Measurements from ENCODE around the gene NUP210.

The NUP210 gene

DNA sequence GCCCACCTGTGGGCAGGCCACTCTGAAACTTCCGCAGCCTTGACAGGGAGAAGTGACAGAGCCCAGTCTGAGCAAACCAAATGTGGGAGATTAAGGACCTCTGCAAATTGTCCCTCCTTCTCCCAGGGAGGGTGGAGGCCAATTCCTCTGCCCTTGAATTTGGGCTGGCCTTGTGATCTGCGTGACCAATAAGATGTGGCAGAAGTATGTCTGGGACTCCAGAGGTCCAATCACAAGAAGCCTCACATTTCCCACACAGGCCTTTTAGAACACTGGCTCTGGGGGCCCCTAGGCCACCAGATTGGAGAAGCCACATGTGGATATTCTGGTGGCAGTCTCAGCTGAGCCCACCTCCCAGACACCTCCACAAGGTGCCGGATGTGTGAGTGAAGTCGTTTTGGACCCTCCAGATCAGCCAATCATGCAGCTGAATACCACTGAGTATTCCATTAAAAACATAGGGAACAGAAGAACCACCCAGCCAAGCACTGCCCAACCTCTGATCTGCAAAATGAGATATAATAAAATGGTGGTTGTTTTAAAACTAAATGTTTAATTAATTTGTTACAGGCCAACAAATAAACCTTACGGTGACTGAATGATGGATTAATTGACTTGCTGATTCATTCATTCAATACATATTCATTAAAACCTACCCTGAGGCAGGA is 150.3 kb downstream of the NUP210 start:
- no peak for DNase-seq

DNA sequence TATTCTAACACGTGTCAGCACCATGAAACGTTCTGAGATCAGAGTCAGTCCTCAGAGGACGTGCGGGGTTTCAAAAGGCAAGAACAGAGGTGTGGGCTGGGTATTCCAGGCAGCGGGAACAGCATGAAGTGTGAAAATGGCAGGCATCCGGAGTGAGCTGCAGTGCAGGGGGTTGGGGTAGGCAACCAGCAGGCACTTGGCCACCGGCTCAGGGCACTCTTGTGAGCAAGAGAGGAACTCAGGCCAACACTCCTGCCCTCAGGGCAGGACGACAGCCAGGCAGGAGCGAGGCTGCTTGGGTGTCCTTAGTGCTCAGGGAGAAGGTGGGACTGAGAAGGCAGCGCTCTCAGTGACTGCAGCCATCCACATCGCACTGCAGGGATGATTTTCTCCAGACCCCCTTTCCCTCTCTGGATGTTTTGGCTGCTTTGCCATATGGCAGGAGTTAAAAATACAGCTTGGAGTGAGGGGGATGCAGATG is 151.1 kb downstream of the NUP210 start:
- DNase-seq: no peak

DNA sequence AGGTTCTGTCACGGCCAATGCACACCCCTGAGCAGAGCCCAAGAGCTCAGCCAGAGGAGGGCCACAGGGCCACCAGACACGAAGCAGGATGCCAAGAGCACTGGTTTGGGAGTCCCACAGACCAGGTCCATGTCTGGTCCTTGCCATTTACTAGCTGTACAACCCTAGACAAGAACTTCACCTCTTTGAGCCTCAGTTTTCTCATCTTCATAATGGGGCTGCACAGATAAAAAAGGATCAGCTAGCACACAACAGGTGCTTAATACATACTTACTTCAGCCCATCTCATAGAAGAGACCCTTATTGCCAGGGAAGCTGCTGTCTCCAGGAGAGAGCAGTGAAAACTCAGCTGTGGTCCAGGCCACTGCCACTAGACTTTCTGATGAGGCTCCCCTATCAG is 152.0 kb downstream of the NUP210 start:
- no peak for DNase-seq

DNA sequence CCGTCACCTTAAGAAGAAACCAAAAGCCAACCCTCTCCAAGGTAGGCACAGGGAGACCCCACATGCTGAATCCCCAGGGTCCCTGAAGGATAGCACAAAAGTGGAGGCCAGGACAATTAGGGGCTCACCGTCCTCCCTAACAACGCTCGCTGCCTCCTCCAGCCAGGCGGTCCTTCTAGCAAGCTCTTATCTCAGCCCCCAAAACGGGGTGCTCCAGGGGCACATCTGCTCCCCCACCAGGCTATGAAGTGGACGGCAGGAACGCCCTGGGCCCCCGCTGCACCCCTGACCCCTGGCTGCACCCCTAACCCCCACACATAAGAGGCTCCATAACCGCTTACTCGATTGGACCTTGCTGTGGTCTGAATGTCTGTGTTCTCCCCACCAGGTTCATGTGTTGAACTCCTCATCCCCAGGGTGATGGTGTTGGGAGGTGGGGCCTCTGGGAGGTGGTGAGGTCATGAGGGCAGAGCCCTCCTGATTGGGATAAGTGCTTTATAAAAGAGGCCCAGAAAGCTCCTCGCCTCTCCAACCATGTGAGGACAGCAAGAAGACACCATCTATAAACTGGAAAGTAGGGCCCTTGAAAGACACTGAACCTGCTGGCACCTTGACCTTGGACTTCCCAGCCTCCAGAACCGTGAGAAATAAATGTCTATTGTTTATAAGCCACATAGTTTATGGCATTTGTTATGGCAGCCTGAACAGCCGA is 153.3 kb downstream of the NUP210 start:
- DNase-seq: no peak

Measured in OCI-M1 (cell line).